ENCODE data around the gene C2CD2.

C2CD2 gene

GRCh38 chr21:41933313-41934079, 20.3 kb downstream of the C2CD2 start:
- Histone ChIP-seq H3K9ac (ENCODE audit: low read length) (no peak overlapping the region), H3K9me3 (ENCODE audit: insufficient read depth, low read length) (no peaks in the 10 kb centered on the region), H3K27ac (ENCODE audit: low read length) (no peak overlapping the region), H3K4me1 (ENCODE audit: low read length) (peaks cover 21% of the 10 kb centered on the region), H3K4me3 (ENCODE audit: low read length) (no peak overlapping the region), H4K20me1 (ENCODE audit: insufficient read depth, low read length) (no peaks in the 10 kb centered on the region), H3K36me3 (replicated peaks; ENCODE audit: low read depth, low read length) (no peaks in the 10 kb centered on the region), H3K79me2 (ENCODE audit: low read length) (no peaks in the 10 kb centered on the region), H3K27me3 (ENCODE audit: low read depth, low read length) (peaks cover 5% of the 10 kb centered on the region; the same call in 1 of the 2 replicates), H2AFZ (ENCODE audit: low read depth, low read length) (no peak overlapping the region), H3K4me2 (ENCODE audit: low read length) (no peak overlapping the region)
- TF ChIP-seq EZH2phosphoT487 (IDR thresholded peaks at IDR 0.05; ENCODE audit: low read depth) = no peak
- no peak for TF ChIP-seq CTCF (IDR thresholded peaks at IDR 0.05; ENCODE audit: low read depth, low read length)

GRCh38 chr21:41932576-41933312, 21.1 kb downstream of the C2CD2 start:
- TF ChIP-seq CTCF (IDR thresholded peaks at IDR 0.05; ENCODE audit: low read depth, low read length) (no peak), EZH2phosphoT487 (IDR thresholded peaks at IDR 0.05; ENCODE audit: low read depth) (no peak)
- Histone ChIP-seq H3K9ac (ENCODE audit: low read length) (no peak overlapping the region), H2AFZ (ENCODE audit: low read depth, low read length) (no peak overlapping the region), H4K20me1 (ENCODE audit: insufficient read depth, low read length) (no peaks in the 10 kb centered on the region), H3K27me3 (ENCODE audit: low read depth, low read length) (peaks cover 5% of the 10 kb centered on the region; the same call in 1 of the 2 replicates), H3K4me2 (ENCODE audit: low read length) (no peak overlapping the region), H3K79me2 (ENCODE audit: low read length) (no peaks in the 10 kb centered on the region), H3K4me1 (ENCODE audit: low read length) (peaks cover 28% of the 10 kb centered on the region), H3K9me3 (ENCODE audit: insufficient read depth, low read length) (no peaks in the 10 kb centered on the region), H3K4me3 (ENCODE audit: low read length) (no peak overlapping the region), H3K27ac (ENCODE audit: low read length) (no peak overlapping the region), H3K36me3 (replicated peaks; ENCODE audit: low read depth, low read length) (no peaks in the 10 kb centered on the region)

- TF ChIP-seq CTCF (IDR thresholded peaks at IDR 0.05; ENCODE audit: low read depth, low read length) (peak; percentile 5; the same call in 1 of the 2 replicates), EZH2phosphoT487 (IDR thresholded peaks at IDR 0.05; ENCODE audit: low read depth) (no peak)
- H3K27ac ChIP-seq (ENCODE audit: low read length) = no peak overlapping the region
- no peaks in the 10 kb centered on the region for H3K36me3 ChIP-seq (replicated peaks; ENCODE audit: low read depth, low read length)
- no peak overlapping the region for H3K4me2 ChIP-seq (ENCODE audit: low read length)
- H4K20me1 ChIP-seq (ENCODE audit: insufficient read depth, low read length) = no peaks in the 10 kb centered on the region
- H3K9ac ChIP-seq (ENCODE audit: low read length) = no peak overlapping the region
- H3K9me3 ChIP-seq (ENCODE audit: insufficient read depth, low read length) = no peaks in the 10 kb centered on the region
- H2AFZ ChIP-seq (ENCODE audit: low read depth, low read length) = no peak overlapping the region
- H3K4me3 ChIP-seq (ENCODE audit: low read length) = no peak overlapping the region
- H3K27me3 ChIP-seq (ENCODE audit: low read depth, low read length) = no peaks in the 10 kb centered on the region
- H3K79me2 ChIP-seq (ENCODE audit: low read length) = no peaks in the 10 kb centered on the region
- H3K4me1 ChIP-seq (ENCODE audit: low read length) = peaks cover 34% of the 10 kb centered on the region
Observed at GRCh38 chr21:41932191-41932575, 21.6 kb downstream of the C2CD2 start.

- Histone ChIP-seq H3K9ac (ENCODE audit: low read length) (no peak overlapping the region), H3K9me3 (ENCODE audit: insufficient read depth, low read length) (no peaks in the 10 kb centered on the region), H3K27ac (ENCODE audit: low read length) (no peak overlapping the region), H3K4me3 (ENCODE audit: low read length) (no peak overlapping the region), H2AFZ (ENCODE audit: low read depth, low read length) (no peak overlapping the region), H3K27me3 (ENCODE audit: low read depth, low read length) (no peaks in the 10 kb centered on the region), H3K4me1 (ENCODE audit: low read length) (peaks cover 43% of the 10 kb centered on the region), H4K20me1 (ENCODE audit: insufficient read depth, low read length) (no peaks in the 10 kb centered on the region), H3K36me3 (replicated peaks; ENCODE audit: low read depth, low read length) (no peaks in the 10 kb centered on the region), H3K4me2 (ENCODE audit: low read length) (no peak overlapping the region), H3K79me2 (ENCODE audit: low read length) (no peaks in the 10 kb centered on the region)
- TF ChIP-seq CTCF (IDR thresholded peaks at IDR 0.05; ENCODE audit: low read depth, low read length) = no peak
- no peak for TF ChIP-seq EZH2phosphoT487 (IDR thresholded peaks at IDR 0.05; ENCODE audit: low read depth)
Observed at GRCh38 chr21:41931041-41931451, 22.8 kb downstream of the C2CD2 start.
